ENCODE data around the gene PDE1C. TPM values are rescaled to one million over a fixed set of nuclear protein-coding genes. Genes with fewer than 3 reads are reported as not detected.

PDE1C gene
- total RNA-seq, 2 experiments from 2014 or later = not detected

DNA sequence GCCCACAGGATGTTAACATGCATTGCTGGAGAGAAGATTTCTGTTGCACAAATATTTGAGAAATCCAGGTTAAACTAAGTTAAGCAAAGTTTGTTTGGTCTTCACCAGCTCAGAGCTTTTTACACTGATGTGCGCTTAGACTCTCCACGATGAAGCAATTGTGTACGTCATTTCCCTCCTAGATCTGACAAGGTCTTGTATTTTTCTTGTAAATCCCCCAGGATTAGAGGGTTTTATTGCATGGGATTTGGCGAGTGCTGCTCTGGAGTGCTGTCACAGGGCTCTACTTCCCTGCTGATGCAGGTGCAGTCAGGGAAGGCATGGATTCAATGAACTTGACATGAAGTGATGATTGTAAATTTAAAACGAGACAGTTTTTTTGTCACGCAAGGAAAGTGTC is 173.3 kb downstream of the PDE1C start:
- no peak overlapping the region for H3K27ac ChIP-seq (ENCODE audit: low read depth, low read length, poor library complexity, severe bottlenecking)
- no peaks in the 10 kb centered on the region for H3K9me3 ChIP-seq (ENCODE audit: low read length)
- no peak for TF ChIP-seq EZH2phosphoT487 (IDR thresholded peaks at IDR 0.05; ENCODE audit: borderline replicate concordance, low read depth, low read length)
- TF ChIP-seq CTCF (conservative IDR thresholded peaks at IDR 0.05; ENCODE audit: low read length) = no peak
- H3K4me1 ChIP-seq (ENCODE audit: insufficient read depth, low read length, poor library complexity, severe bottlenecking) = no peaks in the 10 kb centered on the region
- H3K9me2 ChIP-seq (ENCODE audit: insufficient read depth, low read length) = no peaks in the 10 kb centered on the region
- H2AFZ ChIP-seq (ENCODE audit: low read length) = no peak overlapping the region
- H3K4me3 ChIP-seq (ENCODE audit: low read depth, low read length, poor library complexity, severe bottlenecking) = no peak overlapping the region
- DNase-seq (ENCODE audit: low spot score) = no peak
- no TSS peak for BruUV-seq (replicated peaks)
- H3K79me2 ChIP-seq (ENCODE audit: insufficient read depth, low read depth, low read length) = no peaks in the 10 kb centered on the region
- H4K20me1 ChIP-seq (ENCODE audit: insufficient read depth, low read length) = no peaks in the 10 kb centered on the region
- no peak overlapping the region for H3K4me2 ChIP-seq (ENCODE audit: low read length)
- ChIA-PET CTCF (ENCODE audit: unreplicated experiment) (no interaction called here), POLR2A (interaction anchor here (0.6 kb wide), 1 partner anchor 208 kb away, joined by 3 read pairs; no protein-coding TSS in a partner anchor)
- intact Hi-C loops (cut with micrococcal nuclease; ENCODE audit: unreplicated experiment) = no loop called here
- no peaks in the 10 kb centered on the region for H3K36me3 ChIP-seq (ENCODE audit: insufficient read depth, low read length)

GRCh38 chr7:31894308-31894707 is 175.9 kb downstream of the PDE1C start:
- Histone ChIP-seq H3K27ac (ENCODE audit: low read depth, low read length, poor library complexity, severe bottlenecking) (no peak overlapping the region), H3K9me2 (ENCODE audit: insufficient read depth, low read length) (no peaks in the 10 kb centered on the region), H3K4me1 (ENCODE audit: insufficient read depth, low read length, poor library complexity, severe bottlenecking) (no peaks in the 10 kb centered on the region), H3K9me3 (ENCODE audit: low read length) (no peaks in the 10 kb centered on the region), H3K79me2 (ENCODE audit: insufficient read depth, low read depth, low read length) (no peaks in the 10 kb centered on the region), H3K4me3 (ENCODE audit: low read depth, low read length, poor library complexity, severe bottlenecking) (no peak overlapping the region), H2AFZ (ENCODE audit: low read length) (no peak overlapping the region), H4K20me1 (ENCODE audit: insufficient read depth, low read length) (no peaks in the 10 kb centered on the region), H3K36me3 (ENCODE audit: insufficient read depth, low read length) (no peaks in the 10 kb centered on the region), H3K4me2 (ENCODE audit: low read length) (no peak overlapping the region)
- no peak for DNase-seq (ENCODE audit: low spot score)
- ChIA-PET CTCF (ENCODE audit: unreplicated experiment) (no interaction called here), POLR2A (interaction anchor here (0.6 kb wide), 1 partner anchor 1469 kb away, joined by 3 read pairs; no protein-coding TSS in a partner anchor)
- intact Hi-C loops (cut with micrococcal nuclease; ENCODE audit: unreplicated experiment) = no loop called here
- TF ChIP-seq EZH2phosphoT487 (IDR thresholded peaks at IDR 0.05; ENCODE audit: borderline replicate concordance, low read depth, low read length) (no peak), CTCF (conservative IDR thresholded peaks at IDR 0.05; ENCODE audit: low read length) (no peak)
- BruUV-seq (replicated peaks) = no TSS peak

DNA sequence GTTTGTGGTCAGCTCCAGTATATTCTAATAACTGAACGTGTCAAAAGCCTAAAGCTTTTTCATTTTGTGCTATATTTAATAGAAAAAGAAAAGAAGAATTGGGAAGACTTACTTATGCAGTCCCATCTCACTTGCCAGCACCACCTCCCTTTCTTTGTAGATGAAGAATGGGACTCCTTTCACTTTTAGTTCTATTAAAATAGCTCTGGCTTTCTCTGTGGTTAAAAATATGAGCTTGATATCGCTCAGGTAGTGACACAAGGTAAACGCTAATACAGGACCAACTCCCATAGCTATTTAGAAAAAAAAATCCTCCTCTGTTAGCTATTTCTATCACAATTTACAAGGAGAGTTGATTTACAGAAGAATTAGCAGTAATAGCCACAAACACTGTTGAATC is 176.8 kb downstream of the PDE1C start:
- POLR2A ChIA-PET = interaction anchor here (0.6 kb wide), 1 partner anchor 8 kb away, joined by 4 read pairs; no protein-coding TSS in a partner anchor

More for the DNA sequence above, 176.8 kb downstream of the PDE1C start:
- no peak overlapping the region for H3K4me3 ChIP-seq (ENCODE audit: low read depth, low read length, poor library complexity, severe bottlenecking)
- H3K4me2 ChIP-seq (ENCODE audit: low read length) = no peak overlapping the region
- DNase-seq (ENCODE audit: low spot score) = no peak
- no peaks in the 10 kb centered on the region for H3K36me3 ChIP-seq (ENCODE audit: insufficient read depth, low read length)
- no peak for TF ChIP-seq CTCF (conservative IDR thresholded peaks at IDR 0.05; ENCODE audit: low read length)
- H3K9me2 ChIP-seq (ENCODE audit: insufficient read depth, low read length) = no peaks in the 10 kb centered on the region
- H3K79me2 ChIP-seq (ENCODE audit: insufficient read depth, low read depth, low read length) = no peaks in the 10 kb centered on the region
- H4K20me1 ChIP-seq (ENCODE audit: insufficient read depth, low read length) = no peaks in the 10 kb centered on the region
- no peak overlapping the region for H3K27ac ChIP-seq (ENCODE audit: low read depth, low read length, poor library complexity, severe bottlenecking)
- CTCF ChIA-PET (ENCODE audit: unreplicated experiment) = no interaction called here
- H3K9me3 ChIP-seq (ENCODE audit: low read length) = no peaks in the 10 kb centered on the region
- intact Hi-C loops (cut with micrococcal nuclease; ENCODE audit: unreplicated experiment) = no loop called here
- no peaks in the 10 kb centered on the region for H3K4me1 ChIP-seq (ENCODE audit: insufficient read depth, low read length, poor library complexity, severe bottlenecking)
- BruUV-seq (replicated peaks) = no TSS peak
- no peak overlapping the region for H2AFZ ChIP-seq (ENCODE audit: low read length)
